HG03342 (cell line): Measurements from ENCODE around the gene DNASE1L2.

ENCODE experiments used
- ATAC-seq: cut with Tn5 transposase; IDR thresholded peaks from one replicate; pipeline ENCODE4 v1.9.1; 2021; ENCODE audit warnings: mild to moderate bottlenecking, moderate library complexity; ENCODE audit not compliant: unreplicated experiment

DNASE1L2 gene

GRCh38 chr16:2223221-2223941 lies 12.9 kb upstream of the DNASE1L2 start, which contains the start of gene E4F1:
E4F1 (plus strand) TSS chr16:2223591; CDS start chr16:2223614, 23 bp downstream.
- peak; percentile 92 for ATAC-seq

- peak; percentile 25 for ATAC-seq
Observed at GRCh38 chr16:2223942-2224486, 12.2 kb upstream of the DNASE1L2 start.

- ATAC-seq: no peak
Observed at GRCh38 chr16:2226245-2226793, 9.9 kb upstream of the DNASE1L2 start.

DNA sequence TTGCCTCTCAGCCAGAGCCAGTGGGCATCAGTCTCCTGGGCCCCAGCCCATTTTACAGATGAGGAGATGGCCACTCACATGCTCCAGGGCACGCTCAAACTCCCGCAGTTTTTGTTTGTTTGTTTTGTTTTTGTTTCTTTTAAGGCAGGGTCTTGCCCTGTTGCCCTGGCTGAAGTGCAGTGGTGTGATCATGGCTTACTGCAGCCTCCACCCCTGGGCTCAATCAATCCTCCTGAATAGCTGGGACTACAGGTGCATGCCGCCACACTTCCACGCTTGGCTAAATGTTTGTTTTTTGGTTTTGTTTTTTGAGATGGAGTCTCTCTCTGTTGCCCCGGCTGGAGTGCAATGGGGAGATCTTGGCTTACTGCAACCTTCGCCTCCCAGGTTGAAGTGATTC lies 9.3 kb upstream of the DNASE1L2 start:
- no peak for ATAC-seq

GRCh38 chr16:2228161-2228824 lies 8.0 kb upstream of the DNASE1L2 start:
- ATAC-seq: no peak

DNA sequence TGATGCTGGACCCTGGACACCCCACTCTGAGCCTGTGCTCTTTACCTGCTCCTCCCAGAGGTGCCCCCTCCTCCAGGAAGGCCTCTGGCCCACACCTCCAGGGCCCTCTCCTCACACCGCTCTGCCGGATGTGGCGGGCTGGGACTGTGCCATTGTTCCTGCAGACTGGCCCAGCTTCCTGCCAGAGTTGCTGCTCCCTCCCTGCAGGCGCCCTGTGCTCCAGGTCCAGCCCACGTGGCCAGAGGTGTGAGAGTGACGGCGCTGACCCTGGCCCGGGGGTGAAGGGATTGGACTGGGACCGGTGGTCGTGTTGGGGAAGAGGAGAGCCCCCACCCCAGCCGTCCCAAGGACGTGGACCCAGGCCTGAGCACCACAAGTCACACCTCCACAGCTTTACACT lies 7.2 kb upstream of the DNASE1L2 start:
- ATAC-seq: no peak

DNA sequence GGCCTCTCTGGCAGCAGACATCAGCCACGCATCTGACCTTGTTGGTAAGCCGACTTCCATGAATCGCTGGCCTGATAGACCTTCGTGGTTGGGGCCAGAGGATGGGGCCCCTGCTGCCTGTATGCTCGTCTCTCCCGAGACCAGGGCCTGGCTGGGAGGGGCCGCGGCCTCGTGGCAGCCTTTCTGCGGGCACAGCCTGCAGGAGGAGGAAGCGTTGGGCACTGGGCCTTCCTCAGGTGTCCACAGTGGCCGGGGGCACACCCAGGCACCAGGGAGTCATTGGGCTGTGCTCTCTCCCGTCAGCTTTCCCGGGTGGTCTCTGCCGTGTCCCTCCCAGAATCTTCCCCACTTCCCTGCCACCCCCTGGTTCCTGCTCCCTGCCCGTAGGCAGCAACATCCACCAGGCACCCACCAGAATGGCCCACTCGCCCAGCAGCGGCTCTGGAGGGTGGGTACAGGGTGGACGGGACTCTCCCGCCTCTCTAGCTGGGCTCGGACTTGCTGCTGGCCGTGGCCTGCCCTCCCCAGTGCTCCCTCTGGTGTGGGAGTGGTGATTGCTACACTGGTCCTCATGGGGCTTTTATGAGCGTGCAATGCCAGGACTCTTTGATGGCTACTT lies 6.5 kb upstream of the DNASE1L2 start:
- no peak for ATAC-seq

GRCh38 chr16:2230376-2230775 lies 5.9 kb upstream of the DNASE1L2 start:
- ATAC-seq: no peak

GRCh38 chr16:2231016-2231931 lies 5.0 kb upstream of the DNASE1L2 start:
- ATAC-seq: no peak

GRCh38 chr16:2232094-2232990 lies 3.9 kb upstream of the DNASE1L2 start:
- ATAC-seq: no peak

DNA sequence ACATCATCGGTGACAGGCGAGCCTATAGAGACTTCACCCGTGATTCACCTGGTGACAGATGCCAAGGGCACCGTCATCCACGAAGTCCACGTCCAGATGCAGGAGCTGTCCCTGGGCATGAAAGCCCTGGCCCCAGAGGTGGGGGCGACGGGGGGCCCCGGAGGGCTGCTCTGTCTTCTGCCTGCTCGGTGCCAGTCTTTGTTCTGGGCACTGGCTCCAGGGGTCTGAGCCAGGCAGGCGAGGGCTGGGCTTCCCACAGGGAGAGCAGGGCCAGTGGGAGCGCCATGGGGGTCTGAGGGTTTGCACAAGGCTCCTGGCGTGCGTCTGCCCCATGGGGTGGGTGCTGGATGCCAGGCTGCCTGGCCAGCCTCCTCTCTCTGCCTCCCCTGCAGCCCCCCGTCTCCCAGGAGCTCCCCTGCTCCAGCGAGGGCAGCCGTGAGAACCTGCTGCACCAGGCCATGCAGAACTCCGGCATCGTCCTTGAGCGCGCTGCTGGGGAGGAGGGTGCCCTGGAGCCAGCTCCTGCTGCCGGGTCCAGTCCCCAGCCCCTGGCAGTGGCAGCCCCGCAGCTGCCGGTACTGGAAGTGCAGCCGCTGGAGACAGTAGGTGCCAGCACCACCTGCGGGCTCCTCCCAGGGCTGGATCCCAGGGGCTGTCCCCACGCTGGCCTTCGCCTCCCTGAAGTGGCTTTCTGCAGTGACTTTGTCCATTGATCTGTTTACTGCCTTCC lies 3.0 kb upstream of the DNASE1L2 start:
- no peak for ATAC-seq

GRCh38 chr16:2233872-2234812 lies 2.1 kb upstream of the DNASE1L2 start:
- no peak for ATAC-seq

- no peak for ATAC-seq
Observed at GRCh38 chr16:2234813-2235170, 1.5 kb upstream of the DNASE1L2 start.

- ATAC-seq: no peak
Observed at GRCh38 chr16:2235234-2235651, 1.0 kb upstream of the DNASE1L2 start.

- no peak for ATAC-seq
Observed at GRCh38 chr16:2235695-2236336, 428 bp upstream of the DNASE1L2 start.

DNA sequence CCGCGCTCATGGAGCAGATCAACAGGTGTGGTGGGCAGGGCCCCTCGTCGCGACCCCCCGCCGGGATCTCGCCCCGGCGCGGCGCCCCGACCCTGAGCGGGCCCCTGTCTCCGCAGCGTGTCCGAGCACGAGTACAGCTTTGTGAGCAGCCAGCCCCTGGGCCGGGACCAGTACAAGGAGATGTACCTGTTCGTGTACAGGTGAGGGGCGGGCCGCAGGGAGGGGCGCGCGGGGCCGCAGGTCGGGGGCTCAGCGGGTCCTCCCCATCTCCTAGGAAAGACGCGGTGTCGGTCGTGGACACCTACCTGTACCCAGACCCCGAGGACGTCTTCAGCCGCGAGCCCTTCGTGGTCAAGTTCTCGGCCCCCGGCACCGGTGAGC lies 848 bp downstream of the DNASE1L2 start:
- no peak for ATAC-seq

DNA sequence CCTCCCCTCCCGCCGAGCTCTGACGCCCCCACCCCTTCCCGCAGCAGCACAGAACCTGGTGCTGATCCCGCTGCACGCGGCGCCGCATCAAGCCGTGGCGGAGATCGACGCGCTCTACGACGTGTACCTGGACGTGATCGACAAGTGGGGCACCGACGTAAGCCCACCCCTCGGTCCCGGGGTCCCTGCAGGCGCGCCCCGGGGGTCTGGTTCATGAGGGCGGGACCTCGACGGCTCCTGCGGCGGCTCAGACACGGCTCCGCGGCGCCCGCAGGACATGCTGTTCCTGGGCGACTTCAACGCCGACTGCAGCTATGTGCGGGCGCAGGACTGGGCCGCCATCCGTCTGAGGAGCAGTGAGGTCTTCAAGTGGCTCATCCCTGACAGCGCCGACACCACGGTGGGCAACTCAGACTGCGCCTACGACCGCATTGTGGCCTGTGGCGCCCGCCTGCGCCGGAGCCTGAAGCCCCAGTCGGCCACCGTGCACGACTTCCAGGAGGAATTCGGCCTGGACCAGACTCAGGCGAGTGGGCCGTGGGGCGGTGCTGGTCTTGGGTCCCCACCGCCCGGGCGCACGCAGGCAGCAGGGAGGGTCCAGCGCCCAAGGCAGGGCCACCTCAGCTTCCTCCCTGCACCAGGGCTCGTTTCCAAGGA lies 1.4 kb downstream of the DNASE1L2 start:
- no peak for ATAC-seq
